ENCODE measurements around the gene AKR7A2. TPM values are rescaled to one million over a fixed set of nuclear protein-coding genes. Genes with fewer than 3 reads are reported as not detected.

Gene AKR7A2
- total RNA-seq, 1 donor from 2014 or later = 30.3 TPM

- Mint-ChIP-seq H3K36me3 (ENCODE audit: low read depth, unreplicated experiment) (peaks cover 14% of the 10 kb centered on the region), H3K27ac (ENCODE audit: unreplicated experiment) (peak overlapping the region; percentile 41)
- H3K4me1 ChIP-seq (ENCODE audit: insufficient read depth, low read length) = peaks cover 6% of the 10 kb centered on the region
Measured at GRCh38 chr1:19342062-19342750, 30.3 kb upstream of the AKR7A2 start.

DNA sequence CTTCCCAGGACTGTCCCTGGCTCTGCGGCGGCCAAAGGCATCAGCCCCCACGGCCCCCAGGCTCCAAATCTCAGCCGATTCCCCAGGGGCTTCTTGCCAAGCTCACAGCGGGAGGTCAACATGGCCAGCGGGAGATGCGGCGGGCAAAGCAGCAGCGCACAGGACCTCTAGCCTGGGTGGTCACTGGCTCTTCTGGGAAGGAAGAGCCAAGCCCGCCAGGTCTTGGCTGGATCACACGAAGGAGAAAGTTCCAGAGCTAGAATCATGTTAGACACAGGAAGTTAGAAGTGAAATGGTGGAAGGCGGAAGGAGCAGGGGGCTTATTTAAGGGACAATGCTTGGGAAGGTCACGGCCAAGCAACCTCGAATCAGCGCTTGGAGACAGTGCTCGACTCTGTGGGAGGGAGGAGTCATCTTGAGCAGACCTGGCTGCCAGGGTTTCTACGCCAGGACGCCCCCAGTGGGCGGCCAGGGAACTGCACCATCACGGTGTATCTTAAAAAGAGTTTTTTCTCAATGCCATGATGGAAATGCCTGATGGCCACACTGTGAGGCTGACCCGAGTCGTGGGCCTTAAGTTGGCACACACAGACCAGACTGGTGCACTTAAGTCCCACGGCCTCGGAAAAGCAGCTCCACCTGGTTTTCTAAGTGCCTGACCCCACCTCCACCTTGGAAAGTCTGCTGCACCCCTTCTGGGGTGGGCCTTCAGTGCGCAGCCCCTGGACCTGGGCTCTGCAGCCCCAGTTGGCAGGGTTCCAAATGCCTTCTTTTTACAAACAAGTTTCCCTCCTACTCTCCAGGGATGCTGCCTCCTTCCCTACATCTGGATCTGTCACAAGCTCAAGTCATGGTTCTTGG lies 29.5 kb upstream of the AKR7A2 start:
- peaks cover 17% of the 10 kb centered on the region for H3K36me3 Mint-ChIP-seq (ENCODE audit: low read depth, unreplicated experiment)
- DNase-seq (ENCODE audit: low read depth) = peak; percentile 34
- TF ChIP-seq, protein P1, sequence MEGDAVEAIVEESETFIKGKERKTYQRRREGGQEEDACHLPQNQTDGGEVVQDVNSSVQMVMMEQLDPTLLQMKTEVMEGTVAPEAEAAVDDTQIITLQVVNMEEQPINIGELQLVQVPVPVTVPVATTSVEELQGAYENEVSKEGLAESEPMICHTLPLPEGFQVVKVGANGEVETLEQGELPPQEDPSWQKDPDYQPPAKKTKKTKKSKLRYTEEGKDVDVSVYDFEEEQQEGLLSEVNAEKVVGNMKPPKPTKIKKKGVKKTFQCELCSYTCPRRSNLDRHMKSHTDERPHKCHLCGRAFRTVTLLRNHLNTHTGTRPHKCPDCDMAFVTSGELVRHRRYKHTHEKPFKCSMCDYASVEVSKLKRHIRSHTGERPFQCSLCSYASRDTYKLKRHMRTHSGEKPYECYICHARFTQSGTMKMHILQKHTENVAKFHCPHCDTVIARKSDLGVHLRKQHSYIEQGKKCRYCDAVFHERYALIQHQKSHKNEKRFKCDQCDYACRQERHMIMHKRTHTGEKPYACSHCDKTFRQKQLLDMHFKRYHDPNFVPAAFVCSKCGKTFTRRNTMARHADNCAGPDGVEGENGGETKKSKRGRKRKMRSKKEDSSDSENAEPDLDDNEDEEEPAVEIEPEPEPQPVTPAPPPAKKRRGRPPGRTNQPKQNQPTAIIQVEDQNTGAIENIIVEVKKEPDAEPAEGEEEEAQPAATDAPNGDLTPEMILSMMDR (IDR thresholded peaks at IDR 0.05; ENCODE audit: insufficient read depth, low read depth, low read length) = peak; percentile 87
- TF ChIP-seq EZH2 (IDR thresholded peaks at IDR 0.05; ENCODE audit: insufficient read depth, low read length) = no peak
- H3K4me1 Mint-ChIP-seq (ENCODE audit: low read depth, unreplicated experiment) = peaks cover 14% of the 10 kb centered on the region
- Histone ChIP-seq H3K79me2 (ENCODE audit: insufficient read depth, low read length) (no peaks in the 10 kb centered on the region), H3K4me1 (ENCODE audit: insufficient read depth, low read length) (peaks cover 14% of the 10 kb centered on the region), H3K9ac (ENCODE audit: low read length) (no peak overlapping the region), H3K9me3 (ENCODE audit: insufficient read depth, low read depth, low read length) (no peaks in the 10 kb centered on the region), H3K36me3 (ENCODE audit: insufficient read depth, low read length) (peaks cover 16% of the 10 kb centered on the region), H3K4me2 (ENCODE audit: low read length) (no peak overlapping the region), H3K27ac (ENCODE audit: low read depth, low read length) (no peak overlapping the region), H4K20me1 (ENCODE audit: insufficient read depth, low read length) (peaks cover 84% of the 10 kb centered on the region), H3K27me3 (ENCODE audit: insufficient read depth, low read length) (no peaks in the 10 kb centered on the region), H3K4me3 (ENCODE audit: insufficient read depth, low read depth, low read length) (no peak overlapping the region), H2AFZ (ENCODE audit: low read depth, low read length) (no peak overlapping the region)
- H3K4me3 Mint-ChIP-seq (ENCODE audit: unreplicated experiment) = peak overlapping the region; percentile 40
- FAIRE-seq = peak; percentile 52
- peak overlapping the region; percentile 87 for H3K27ac Mint-ChIP-seq (ENCODE audit: unreplicated experiment)
- no peaks in the 10 kb centered on the region for H3K9me3 Mint-ChIP-seq (ENCODE audit: unreplicated experiment)
- no peaks in the 10 kb centered on the region for H3K27me3 Mint-ChIP-seq (ENCODE audit: low read depth, unreplicated experiment)

More at GRCh38 chr1:19342062-19342750, 30.3 kb upstream of the AKR7A2 start:
- Histone ChIP-seq H3K9ac (ENCODE audit: low read length) (no peak overlapping the region), H3K27ac (ENCODE audit: low read depth, low read length) (no peak overlapping the region), H3K36me3 (ENCODE audit: insufficient read depth, low read length) (peaks cover 16% of the 10 kb centered on the region), H3K4me2 (ENCODE audit: low read length) (no peak overlapping the region), H3K9me3 (ENCODE audit: insufficient read depth, low read depth, low read length) (no peaks in the 10 kb centered on the region), H3K27me3 (ENCODE audit: insufficient read depth, low read length) (no peaks in the 10 kb centered on the region), H2AFZ (ENCODE audit: low read depth, low read length) (no peak overlapping the region), H3K79me2 (ENCODE audit: insufficient read depth, low read length) (no peaks in the 10 kb centered on the region), H3K4me3 (ENCODE audit: insufficient read depth, low read depth, low read length) (no peak overlapping the region), H4K20me1 (ENCODE audit: insufficient read depth, low read length) (peaks cover 81% of the 10 kb centered on the region)
- Mint-ChIP-seq H3K27me3 (ENCODE audit: low read depth, unreplicated experiment) (no peaks in the 10 kb centered on the region), H3K4me3 (ENCODE audit: unreplicated experiment) (no peak overlapping the region), H3K4me1 (ENCODE audit: low read depth, unreplicated experiment) (peaks cover 9% of the 10 kb centered on the region), H3K9me3 (ENCODE audit: unreplicated experiment) (no peaks in the 10 kb centered on the region)
- no peak for FAIRE-seq
- no peak for DNase-seq (ENCODE audit: low read depth)
- TF ChIP-seq EZH2 (IDR thresholded peaks at IDR 0.05; ENCODE audit: insufficient read depth, low read length) = no peak
- TF ChIP-seq, protein P1 (IDR thresholded peaks at IDR 0.05; ENCODE audit: insufficient read depth, low read depth, low read length) = no peak
